Ramos (cell line): ENCODE data around the gene CNTN2.

Experiments
- in situ Hi-C: fragments of 300-500 bp; cut with MboI; formaldehyde crosslinking; loops from one replicate; pipeline ENCODE4 v1.14.3; 2022; ENCODE audit warnings: low sequenced_read_pairs; ENCODE audit not compliant: unreplicated experiment

CNTN2 gene

DNA sequence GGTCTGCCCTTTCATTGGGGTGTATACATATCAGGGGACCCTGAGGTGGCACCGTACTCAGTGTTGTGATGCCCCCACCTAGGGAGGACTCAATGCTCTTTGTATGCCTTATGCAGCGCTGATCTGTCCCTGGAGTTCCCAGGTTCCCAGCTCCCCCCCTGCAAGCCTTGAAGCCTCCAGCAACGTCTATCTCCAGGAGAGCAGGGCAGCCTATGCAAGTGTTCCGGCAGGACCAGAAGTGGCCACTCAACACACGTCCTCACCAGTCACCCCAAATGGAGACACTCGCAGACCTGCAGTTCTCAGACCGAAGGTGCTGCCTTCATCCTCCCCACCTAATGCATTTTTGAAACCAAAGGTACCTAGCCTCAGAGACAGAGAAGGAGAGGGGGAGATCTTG, 25.2 kb upstream of the CNTN2 start:
- in situ Hi-C loops = no loop called here

DNA sequence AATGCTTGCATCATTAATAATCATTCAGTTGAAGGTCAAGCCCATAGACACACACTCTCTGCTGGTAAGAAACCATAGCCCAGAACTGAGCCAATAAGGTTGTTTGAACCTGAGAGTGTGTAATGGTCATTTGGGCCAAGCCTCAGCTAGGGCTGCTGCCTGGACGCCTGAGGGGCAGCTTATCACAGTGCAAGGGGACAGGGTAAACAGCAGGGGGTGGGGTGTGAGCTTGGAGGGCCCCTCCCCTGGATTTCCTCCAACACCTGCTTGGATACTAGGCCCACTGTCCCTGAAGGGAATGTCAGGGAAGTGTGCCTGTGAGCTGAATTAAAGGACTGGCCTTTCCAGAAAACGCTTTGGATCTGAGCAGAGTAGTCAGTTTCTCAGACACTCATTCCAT, 24.6 kb upstream of the CNTN2 start:
- in situ Hi-C loops = no loop called here

DNA sequence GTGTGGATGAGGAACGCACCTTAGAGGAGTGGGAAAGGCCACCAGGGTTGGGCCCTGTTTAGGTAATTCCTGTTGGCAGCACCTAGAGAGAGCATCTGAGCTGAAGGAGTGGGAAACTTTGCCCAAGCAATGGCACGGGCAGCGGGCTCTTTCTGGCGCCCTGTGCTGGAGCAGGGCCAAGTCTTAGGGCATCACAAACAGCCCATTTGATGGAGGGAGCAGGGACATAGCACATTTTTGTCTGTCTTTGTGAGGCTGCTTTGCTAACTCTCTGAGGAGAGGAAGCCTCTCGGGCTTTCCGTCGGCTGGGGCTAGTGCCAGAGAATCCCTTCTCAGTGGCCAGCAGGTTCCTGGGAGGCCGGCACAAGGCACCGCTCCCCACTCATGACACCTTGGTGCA, 22.5 kb upstream of the CNTN2 start:
- in situ Hi-C loops = no loop called here

DNA sequence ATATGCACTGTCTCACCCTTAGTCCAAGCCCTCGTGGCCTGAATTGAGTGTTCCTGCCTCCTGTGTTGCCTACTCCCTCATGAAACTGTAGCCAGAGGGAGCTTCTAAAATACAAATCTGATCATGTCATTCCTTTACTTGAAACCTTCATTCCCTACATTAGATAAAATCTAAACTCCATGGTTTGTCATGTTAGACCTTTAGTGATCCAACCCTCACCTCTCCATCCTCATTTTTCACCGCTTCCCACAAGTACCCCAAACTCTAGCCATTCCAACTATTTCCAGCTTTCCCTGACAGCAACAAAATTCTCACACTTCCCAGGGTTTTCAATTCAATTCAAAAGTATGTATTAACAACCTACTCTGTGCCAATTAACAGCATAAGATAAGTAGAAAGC, 18.3 kb upstream of the CNTN2 start:
- in situ Hi-C loops = no loop called here

DNA sequence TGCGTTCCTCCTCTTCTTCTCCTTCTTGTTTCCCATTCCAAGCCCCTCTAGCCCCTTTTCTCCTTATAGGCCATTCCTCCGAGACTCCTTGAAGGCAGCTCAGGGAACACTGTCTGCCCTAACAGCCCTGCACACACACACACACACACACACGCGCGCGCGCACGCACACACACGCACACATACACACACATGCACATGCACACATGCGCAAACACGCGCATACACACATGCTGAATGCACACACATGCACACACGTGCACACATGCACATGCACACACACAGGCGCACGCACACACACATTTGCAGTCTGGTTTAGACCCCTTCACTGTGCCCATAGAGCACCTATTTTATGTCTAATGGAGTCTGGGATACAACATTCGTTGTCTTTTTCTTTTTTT, 17.8 kb upstream of the CNTN2 start:
- in situ Hi-C loops = no loop called here

DNA sequence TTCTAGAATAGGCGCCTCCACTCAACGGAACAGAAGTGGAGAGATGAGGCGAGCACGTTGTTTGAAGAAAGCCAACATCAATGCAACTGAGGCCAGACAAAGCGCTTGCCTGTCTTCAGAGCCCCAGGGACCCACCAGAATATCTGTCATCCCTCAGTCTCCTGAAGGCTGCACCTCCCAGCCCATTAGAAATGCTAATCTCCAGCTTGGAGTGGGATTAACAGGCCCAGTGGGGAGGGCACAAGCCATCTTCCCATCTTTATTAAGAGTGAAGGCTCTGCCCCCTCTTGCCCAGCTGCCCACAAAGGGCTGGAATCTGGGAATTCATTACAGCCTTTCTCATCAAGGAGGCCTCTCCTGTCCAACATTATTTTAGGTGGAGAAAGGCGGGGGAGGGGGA, 16.8 kb upstream of the CNTN2 start:
- in situ Hi-C loops = no loop called here

DNA sequence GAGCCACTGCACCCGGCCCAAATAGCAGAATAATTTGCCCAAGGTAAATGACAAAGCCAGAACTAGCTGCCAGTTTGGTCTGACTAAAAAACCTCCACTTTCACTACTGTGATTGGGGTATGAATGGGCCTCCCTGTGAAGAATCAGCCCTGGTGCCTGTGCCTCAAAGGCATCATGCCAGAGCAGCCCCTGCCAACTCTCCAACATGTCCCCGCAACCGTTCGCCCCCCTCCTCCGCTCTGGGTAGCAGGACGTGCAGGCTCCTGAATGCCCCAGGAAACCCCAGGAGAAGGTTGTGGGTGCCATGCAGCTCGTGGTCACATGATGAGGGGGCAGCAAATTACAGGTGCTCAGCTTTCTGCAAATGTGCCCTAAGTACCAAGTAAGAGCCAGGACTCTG, 14.6 kb upstream of the CNTN2 start:
- in situ Hi-C loops = no loop called here

DNA sequence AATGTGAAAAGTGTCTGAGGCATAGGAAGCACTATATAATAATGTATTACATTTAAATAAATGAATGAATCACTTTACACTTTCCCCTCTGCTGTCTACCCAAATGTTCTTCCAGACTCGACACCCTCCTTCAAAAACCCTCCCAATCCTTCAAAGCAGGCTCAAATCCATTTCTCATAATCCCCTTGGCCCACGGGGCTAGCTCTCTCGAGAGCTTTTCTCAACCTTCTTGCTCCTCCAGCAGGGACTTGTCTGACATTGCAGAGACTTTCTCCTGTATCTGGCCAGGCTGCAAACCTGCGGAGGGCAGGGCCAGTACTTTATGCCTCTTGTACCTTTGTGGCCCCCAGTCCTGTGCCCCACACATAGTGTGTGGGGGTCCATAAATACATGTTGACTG, 14.1 kb upstream of the CNTN2 start:
- in situ Hi-C loops = no loop called here

DNA sequence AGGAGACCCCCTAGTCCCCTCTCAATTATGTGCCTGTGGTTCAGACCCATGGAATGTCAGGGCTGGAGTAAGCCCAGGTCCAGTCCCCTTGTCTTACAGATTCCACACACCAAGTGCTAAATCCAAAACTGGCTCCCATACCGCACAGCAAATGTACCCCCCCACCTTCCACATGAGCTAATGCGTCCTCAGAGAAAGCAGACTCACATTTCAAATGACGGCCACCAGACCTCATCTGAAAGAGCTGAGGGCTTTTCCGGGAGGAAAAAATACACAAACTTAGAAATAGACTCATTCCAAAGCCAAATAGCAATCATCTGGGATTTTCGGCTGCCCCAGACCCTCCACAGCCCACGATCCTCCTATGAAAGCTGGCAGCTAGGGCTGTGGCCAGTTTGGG, 12.8 kb upstream of the CNTN2 start:
- in situ Hi-C loops = no loop called here

DNA sequence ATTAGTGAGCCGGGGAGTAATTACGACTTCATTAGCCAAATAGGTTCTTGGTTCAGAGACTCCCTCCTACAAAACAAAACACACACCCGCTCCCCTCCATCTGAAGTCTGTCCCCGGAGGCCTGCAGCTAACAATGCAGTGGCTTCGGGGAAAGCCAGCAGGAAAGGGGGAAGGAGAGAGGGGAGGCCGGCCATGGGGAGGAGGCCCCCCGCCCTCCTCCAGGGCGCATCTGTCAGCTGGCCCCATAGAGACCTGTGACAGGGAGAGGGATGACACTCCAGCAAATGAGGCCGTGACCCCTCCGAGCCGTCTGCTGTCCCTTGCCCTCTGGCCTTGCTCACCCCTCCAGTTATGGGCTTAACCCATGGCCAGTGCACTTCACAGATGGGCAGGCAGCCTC, 12.1 kb upstream of the CNTN2 start:
- in situ Hi-C loops = no loop called here

DNA sequence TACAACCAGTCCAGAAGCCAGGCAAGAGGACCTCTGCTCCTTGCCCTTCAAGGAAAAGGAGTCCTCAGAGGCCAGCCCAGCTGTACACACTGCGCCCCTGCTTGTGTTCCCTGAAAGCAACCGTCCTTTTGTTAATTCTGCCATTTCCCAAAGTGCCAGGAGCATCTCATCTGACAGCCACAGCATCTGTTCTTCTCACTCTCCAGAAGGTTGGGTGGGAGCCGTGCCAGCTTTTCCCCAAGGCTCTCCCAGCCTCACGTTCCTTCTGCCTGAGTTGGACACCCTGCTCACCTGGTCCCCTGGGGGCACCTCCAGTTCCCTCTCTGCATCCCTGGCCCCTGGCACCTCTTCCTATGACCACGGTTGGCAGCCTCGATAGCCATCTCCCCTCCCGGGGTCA, 10.5 kb upstream of the CNTN2 start:
- in situ Hi-C loops = no loop called here

DNA sequence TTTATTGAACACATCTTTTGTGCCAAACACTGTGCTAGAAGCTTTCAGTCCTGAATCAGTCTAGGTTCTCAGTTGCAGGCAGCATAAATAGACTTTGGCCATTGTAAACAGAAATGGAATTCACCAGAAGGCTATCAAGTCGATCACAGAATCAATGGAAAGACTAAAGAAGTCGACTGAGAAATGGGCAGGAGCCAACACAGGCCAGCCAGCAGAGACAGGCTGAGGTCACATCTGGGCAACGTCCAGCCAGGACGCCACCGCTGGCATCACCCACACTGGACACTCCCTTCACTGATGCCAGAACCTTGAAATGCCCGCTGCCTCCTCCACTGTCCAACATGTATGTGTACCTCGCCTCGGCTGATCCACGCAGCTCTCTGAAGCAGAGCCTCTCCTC, 5.5 kb upstream of the CNTN2 start:
- in situ Hi-C loops = no loop called here

DNA sequence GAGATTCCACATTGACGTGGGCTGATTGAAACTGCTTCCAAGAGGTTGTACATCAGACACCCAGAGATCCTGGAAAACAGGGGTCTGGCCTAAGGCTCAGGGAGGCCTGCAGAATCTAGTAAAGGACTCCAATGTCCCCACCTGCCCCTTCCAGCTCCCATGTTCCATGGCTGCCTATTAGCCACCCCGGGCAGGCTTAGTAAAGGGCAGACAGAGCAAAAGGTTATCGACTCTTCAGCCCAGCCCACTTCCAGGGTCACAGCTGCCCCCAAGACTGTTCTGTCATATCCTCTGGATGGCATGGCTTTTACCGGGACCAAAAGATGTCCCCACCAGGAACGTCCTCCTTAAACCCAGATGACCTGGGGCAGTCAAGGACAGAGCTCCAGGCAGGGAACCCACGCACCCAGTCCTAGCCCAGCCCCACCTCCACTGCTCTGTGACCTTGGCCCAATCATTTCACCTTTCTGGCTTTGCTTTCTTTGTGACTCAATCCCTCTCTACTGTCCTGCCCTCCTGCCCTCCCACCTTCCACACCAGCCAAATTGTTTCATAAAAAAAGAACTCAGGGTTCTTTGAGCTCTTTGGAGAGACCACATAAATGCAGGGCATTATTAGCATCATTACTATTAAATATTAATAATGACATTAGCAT, 4.8 kb upstream of the CNTN2 start:
- in situ Hi-C loops = no loop called here

DNA sequence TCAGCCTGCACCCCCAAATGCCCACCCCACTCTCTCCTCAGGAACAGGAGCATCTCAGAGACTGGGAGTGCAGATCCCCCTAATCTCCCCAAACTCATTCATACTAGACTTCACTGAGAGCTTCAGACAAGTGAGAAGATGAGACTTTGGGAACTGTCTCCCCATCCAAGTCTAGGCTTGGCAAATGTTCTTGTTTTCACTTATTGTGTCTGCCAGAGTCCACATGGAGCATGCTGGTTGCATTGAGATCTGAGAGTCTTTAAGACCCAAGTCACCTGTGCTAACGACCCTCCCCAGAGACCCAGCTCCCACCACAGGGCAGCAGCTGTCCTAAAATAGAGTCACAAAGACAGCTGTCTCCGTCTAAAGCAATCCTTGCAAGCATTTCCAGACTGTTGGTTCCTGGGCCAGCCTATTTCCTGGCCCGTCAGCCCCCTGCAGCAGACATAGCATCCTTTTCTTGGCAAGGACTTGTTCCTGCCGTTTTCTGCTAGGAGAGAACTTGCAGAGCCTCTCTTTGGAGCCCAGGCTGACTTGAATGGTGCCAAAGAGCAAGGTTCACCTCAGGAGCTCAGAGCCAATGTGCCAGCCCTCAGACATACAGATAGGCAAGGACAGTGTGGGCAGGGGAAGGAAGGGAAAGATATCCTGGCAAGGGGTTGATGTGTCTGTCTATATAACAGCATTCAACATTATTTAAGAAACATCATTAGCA, 1.9 kb upstream of the CNTN2 start:
- in situ Hi-C loops = no loop called here

DNA sequence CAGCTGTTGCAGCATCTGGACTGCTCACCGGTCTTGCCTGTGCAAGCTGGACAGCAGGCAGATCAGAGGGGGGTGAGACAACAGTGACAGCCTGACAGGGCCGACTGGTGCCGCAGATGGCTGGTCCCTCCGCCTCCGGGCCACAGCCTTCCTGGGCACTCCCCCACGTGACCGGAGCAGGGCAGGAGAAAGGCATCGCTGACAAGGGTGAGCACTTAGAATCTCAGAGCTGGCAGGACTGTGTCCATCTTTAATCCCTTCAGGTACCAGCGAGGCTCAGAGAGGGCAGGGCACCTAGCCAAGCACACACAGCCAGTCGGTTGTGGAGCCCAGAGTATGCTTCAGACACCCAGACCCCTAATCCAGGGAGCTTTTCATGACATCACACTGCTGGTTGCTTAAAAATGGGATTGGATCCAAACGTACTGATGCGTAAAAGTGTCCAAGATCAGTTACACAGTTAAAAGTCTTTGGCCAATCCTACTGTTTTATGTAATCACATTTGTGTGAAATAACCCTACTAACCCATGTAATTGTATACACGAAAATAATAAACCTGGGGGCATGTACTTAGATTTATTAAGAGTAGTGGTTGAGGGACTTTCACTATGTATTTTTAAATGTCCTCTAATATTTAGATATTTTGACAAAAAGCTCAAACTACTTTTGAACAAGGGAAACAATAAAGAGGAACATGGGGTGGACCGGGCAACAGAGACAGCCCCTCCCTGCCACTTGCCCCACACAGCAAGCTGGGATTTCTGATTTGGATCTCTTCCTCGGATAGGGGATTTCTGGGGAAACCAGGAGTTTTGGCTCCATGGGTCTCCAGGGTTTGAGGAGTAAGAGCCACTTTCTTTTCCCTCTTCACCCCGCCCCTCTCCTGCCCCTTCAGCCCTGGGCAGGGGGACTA, 758 bp upstream of the CNTN2 start:
- in situ Hi-C loops = no loop called here

DNA sequence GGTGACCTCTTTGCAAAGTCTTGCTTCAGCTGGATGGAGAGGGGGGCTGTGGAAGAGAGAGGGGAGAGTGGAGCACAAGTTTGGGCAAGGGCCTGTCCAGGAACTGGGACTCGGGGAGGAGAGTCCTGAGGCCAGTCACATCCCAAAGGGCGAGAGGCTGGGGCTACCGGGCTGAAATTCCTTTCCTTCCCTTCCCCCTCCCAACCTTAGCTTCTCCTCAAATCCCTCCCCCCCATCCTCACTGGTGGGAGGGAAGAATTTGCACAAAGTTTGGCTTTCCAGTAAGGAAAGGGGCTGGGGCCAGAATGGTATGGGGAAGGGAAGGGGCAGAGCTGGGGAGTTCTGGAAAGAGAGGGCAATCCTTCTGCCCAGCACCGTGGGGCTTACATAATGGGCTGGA, 854 bp downstream of the CNTN2 start:
- in situ Hi-C loops = no loop called here

DNA sequence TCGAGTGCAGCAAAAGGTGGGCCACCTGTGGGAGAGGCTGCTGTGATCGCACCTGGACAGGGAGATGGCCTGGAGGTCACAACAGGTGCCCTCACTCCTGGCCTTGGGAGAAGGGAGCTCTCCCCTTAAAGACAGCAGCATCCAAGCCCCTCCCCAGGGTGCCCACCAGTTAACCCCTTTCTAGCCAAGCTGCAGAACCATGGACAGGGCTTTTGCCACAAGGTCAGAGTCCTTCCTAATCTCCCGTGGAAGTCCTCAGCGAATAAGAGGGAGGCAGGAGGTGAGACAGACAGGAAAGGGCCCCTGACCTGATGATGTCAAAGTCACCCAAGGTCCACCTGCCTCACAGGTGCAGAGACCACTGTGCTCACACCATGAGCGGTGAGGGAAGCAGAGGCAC, 1.7 kb downstream of the CNTN2 start:
- in situ Hi-C loops = no loop called here

DNA sequence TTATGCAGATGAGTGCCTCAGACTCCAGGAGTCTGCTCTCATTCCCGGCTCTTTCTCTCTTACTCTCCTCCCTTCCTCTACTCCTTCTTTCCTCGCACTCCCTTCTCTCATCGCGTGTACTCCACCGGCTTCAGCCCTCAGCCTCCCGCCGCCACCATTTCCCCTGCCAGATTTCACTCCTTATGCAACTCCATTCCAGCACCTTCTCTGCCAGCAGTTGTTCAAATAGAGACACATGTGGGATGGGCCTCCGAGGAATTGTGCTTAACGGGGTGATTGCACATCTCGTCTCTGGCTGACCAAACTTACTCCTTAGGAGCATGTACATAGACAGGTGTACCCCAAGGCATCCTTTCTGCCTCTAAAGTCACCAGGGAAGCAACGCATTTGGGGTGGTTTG, 2.1 kb downstream of the CNTN2 start:
- in situ Hi-C loops = no loop called here

DNA sequence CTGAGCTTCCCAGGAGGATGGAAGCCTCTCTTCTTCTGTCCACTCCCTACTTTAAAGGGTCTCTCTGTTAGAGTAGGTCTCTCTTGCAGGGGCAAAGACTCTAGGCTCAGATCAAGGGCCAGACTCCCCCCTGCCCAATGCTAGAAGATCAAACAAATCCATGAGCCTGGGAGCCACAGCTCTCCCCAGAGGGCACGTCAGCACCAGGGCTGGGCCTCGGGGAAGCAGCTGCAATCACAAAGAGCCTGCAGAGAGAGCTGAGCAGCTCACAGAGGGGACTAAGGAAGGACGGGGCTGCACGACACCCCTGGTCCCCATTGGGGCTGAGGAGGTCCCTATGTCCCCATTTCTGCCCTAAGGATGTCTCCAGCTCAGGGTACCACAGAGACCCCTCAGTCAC, 3.9 kb downstream of the CNTN2 start:
- in situ Hi-C loops = no loop called here

DNA sequence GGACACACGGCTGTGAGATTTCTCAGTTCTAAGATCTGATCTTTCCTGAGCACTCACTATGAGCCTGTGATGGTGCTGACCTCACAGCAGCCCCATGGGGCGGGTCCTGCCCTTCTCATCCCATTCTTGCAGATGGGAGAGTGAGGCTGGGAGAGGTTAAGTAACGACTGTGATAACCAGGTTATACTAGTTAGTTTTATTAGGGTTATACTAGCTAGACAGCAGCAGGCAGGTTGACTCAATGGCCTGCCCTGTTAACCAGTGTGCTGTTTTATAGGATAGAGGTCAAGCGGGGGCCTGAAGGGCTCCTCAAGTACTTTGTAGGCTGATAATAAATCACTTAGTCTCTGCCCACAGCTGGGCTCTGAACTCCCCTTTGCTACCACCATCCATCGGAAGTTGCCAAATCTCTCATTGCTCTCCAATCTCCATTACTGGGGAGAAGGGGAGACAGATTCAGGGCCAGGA, 4.8 kb downstream of the CNTN2 start:
- in situ Hi-C loops = no loop called here

DNA sequence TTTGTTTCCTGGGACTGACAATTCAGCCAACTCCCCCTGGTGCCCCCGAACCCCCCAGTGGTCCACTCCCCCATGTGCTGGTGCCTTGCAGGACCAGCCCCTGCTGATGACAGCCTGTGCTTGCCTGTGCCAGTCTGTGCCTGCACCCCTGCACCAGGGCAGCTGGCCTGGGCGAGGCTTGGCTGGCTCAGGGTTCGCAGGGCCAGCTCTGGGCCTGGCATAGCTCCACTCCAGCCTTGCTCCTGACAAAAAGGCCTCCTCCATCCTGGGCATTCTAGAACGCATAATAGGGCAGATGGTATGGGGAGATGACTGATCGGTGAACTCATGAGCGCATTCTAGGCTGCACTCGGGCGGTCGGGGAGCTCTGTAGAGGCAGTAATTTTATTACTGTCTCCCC, 5.4 kb downstream of the CNTN2 start:
- in situ Hi-C loops = no loop called here
